Measurements from ENCODE around the gene VN1R2. TPM values are rescaled to one million over a fixed set of nuclear protein-coding genes. Genes with fewer than 3 reads are reported as not detected.
A peak's percentile ranks its signal among the peaks of the same experiment; 100 is the strongest.
"Not testable (repeated sequence)": the region's sequence is repeated elsewhere in the genome, so short reads cannot be mapped to it uniquely, and the experiment has no call there.

Gene VN1R2
- total RNA-seq, 2 donors from 2014 or later = 1.2 TPM; not detected in 1

- H3K27me3 ChIP-seq (replicated peaks; ENCODE audit: insufficient read depth) = no peaks in the 10 kb centered on the region
- intact Hi-C loops (cut with DNase I) = no loop called here
- H3K27ac ChIP-seq = no peak overlapping the region
- DNase-seq (ENCODE audit: low spot score) = no peak
- 97% methylated on average over 1 of the region's 1 CpG for WGBS
- no peaks in the 10 kb centered on the region for H3K4me1 ChIP-seq (replicated peaks)
- no peaks in the 10 kb centered on the region for H3K9me3 ChIP-seq
- peaks cover 13 to 18% of the 10 kb centered on the region in 2 donors for H3K36me3 ChIP-seq
- no peak overlapping the region for H3K4me3 ChIP-seq
- TF ChIP-seq CTCF (IDR thresholded peaks at IDR 0.05) = no peak
- no peak for TF ChIP-seq POLR2AphosphoS5 (IDR thresholded peaks at IDR 0.05)
- no peak for TF ChIP-seq POLR2A (IDR thresholded peaks at IDR 0.05)
These were observed 11.6 kb upstream of the VN1R2 start for GRCh38 chr19:53246498-53246897.

- 1% methylated on average over 72 of the region's 72 CpGs for WGBS
- peak; percentile 68 for TF ChIP-seq POLR2AphosphoS5 (IDR thresholded peaks at IDR 0.05)
- TF ChIP-seq CTCF (IDR thresholded peaks at IDR 0.05) = no peak
- TF ChIP-seq POLR2A (IDR thresholded peaks at IDR 0.05) = peak; percentile 22
- no peaks in the 10 kb centered on the region for H3K4me1 ChIP-seq (replicated peaks)
- peak; percentile 85 for DNase-seq (ENCODE audit: low spot score)
- H3K4me3 ChIP-seq = peak within 1 kb of the TSS; percentile 65 to 76
- H3K27me3 ChIP-seq (replicated peaks; ENCODE audit: insufficient read depth) = no peaks in the 10 kb centered on the region
- no peaks in the 10 kb centered on the region for H3K9me3 ChIP-seq
- H3K36me3 ChIP-seq = no peaks in the 10 kb centered on the region
- intact Hi-C loops (cut with DNase I) = loop anchor here (5.0 to 10.0 kb wide), 2 partner anchors 78 to 140 kb away; partner anchors contain the start of genes ZNF765 and ZNF845
- H3K27ac ChIP-seq = peak within 1 kb of the TSS; percentile 81
These were observed 3.4 kb upstream of the VN1R2 start, which contains the start of gene ZNF677 for GRCh38 chr19:53254411-53255341. Gene ZNF677 (minus strand): TSS chr19:53254873. CDS start chr19:53251550, 3,323 bp downstream.

- whole genome bisulfite sequencing = 70% methylated on average over 4 of the region's 5 CpGs
- H3K4me1 ChIP-seq (replicated peaks); H3K9me3 ChIP-seq; H3K4me3 ChIP-seq; H3K27ac ChIP-seq; intact Hi-C loops (cut with DNase I); DNase-seq (ENCODE audit: low spot score); H3K36me3 ChIP-seq; H3K27me3 ChIP-seq (replicated peaks; ENCODE audit: insufficient read depth): not testable (repeated sequence)
These were observed 9.5 kb downstream of the VN1R2 start, which contains the start of gene VN1R4 for GRCh38 chr19:53267623-53268022. Gene VN1R4 (minus strand): TSS chr19:53267723. CDS start chr19:53267665, 58 bp downstream.

- H3K27me3 ChIP-seq (replicated peaks; ENCODE audit: insufficient read depth); DNase-seq (ENCODE audit: low spot score); H3K4me1 ChIP-seq (replicated peaks); H3K27ac ChIP-seq; H3K36me3 ChIP-seq; H3K4me3 ChIP-seq; intact Hi-C loops (cut with DNase I); H3K9me3 ChIP-seq: not testable (repeated sequence)
- 94% methylated on average over 25 of the region's 27 CpGs for WGBS
These were observed 11.8 kb downstream of the VN1R2 start for GRCh38 chr19:53269861-53270260.

GRCh38 chr19:53272044-53272443 lies 14.0 kb downstream of the VN1R2 start:
- H3K27ac ChIP-seq = no peak overlapping the region
- no peak overlapping the region for H3K4me3 ChIP-seq
- H3K27me3 ChIP-seq (replicated peaks; ENCODE audit: insufficient read depth) = no peaks in the 10 kb centered on the region
- 86% methylated on average over 7 of the region's 9 CpGs for WGBS
- no peaks in the 10 kb centered on the region for H3K36me3 ChIP-seq
- no peak for DNase-seq (ENCODE audit: low spot score)
- intact Hi-C loops (cut with DNase I) = no loop called here
- TF ChIP-seq POLR2AphosphoS5 (IDR thresholded peaks at IDR 0.05) = no peak
- no peak for TF ChIP-seq CTCF (IDR thresholded peaks at IDR 0.05)
- TF ChIP-seq POLR2A (IDR thresholded peaks at IDR 0.05) = no peak
- H3K4me1 ChIP-seq (replicated peaks) = no peaks in the 10 kb centered on the region
- no peaks in the 10 kb centered on the region for H3K9me3 ChIP-seq
